CD4-positive, alpha-beta T cell (primary cell): Measurements from ENCODE around the gene PCBP4. TPM values are rescaled to one million over a fixed set of nuclear protein-coding genes. Genes with fewer than 3 reads are reported as not detected.

Experiments
- ATAC-seq: fragments of 200-7000 bp; cut with Tn5 transposase; one replicate; pipeline ENCODE4 v1.10.0; 2022; ENCODE audit warnings: mild to moderate bottlenecking; ENCODE audit not compliant: poor library complexity
- CTCF ChIA-PET: fragments of 350-600 bp; sonication (Branson Sonifier 250); formaldehyde crosslinking; loops from one replicate; lab custom pipeline; 2021; ENCODE audit warnings: antibody characterized with exemption, inconsistent platforms; lab: Charles Lee
- POLR2A ChIA-PET: fragments of 350-600 bp; sonication (Branson Sonifier 250); formaldehyde crosslinking; loops from one replicate; lab custom pipeline; 2021; ENCODE audit warnings: antibody characterized with exemption, inconsistent platforms; lab: Charles Lee
- DNase-seq, 14 experiments: peaks; one replicate each; pipeline ENCODE4 v3.0.0-alpha.2; 2013 to 2020; ENCODE audit warnings: mixed read lengths in 2 of 14
- H3K27ac ChIP-seq, 2 donors: one replicate each; pipeline versions ENCODE4 v1.5.1 to v1.7.0; 2013; ENCODE audit warnings: low read length in 2 of 2, low read depth in 1 of 2, mild to moderate bottlenecking in 1 of 2
- H3K27me3 ChIP-seq, 2 experiments: 1 replicate in 1 of 2; 2 replicates in 1 of 2; pipeline versions ENCODE4 v1.6.1 to v1.7.0; 2013; ENCODE audit warnings: low read length in 2 of 2, control low read depth in 1 of 2, mild to moderate bottlenecking in 1 of 2, moderate library complexity in 1 of 2; ENCODE audit not compliant: insufficient read depth in 2 of 2, control insufficient read depth in 1 of 2
- H3K36me3 ChIP-seq: one replicate; pipeline ENCODE4 v1.6.1; 2013; ENCODE audit warnings: low read length, control low read depth; ENCODE audit not compliant: insufficient read depth
- H3K4me1 ChIP-seq: one replicate; pipeline ENCODE4 v1.6.1; 2013; ENCODE audit warnings: low read length, control low read depth; ENCODE audit not compliant: insufficient read depth
- H3K4me3 ChIP-seq: one replicate; pipeline ENCODE4 v1.5.1; 2013; ENCODE audit warnings: mild to moderate bottlenecking, low read length, moderate library complexity
- H3K9me3 ChIP-seq, 2 experiments: 1 replicate in 1 of 2; 2 replicates in 1 of 2; pipeline versions ENCODE4 v1.6.1 to v1.7.0; 2013; ENCODE audit warnings: low read length in 2 of 2, mild to moderate bottlenecking in 2 of 2, control low read depth in 1 of 2, moderate library complexity in 1 of 2; ENCODE audit not compliant: control insufficient read depth in 1 of 2, insufficient read depth in 1 of 2
- H3K27ac Mint-ChIP-seq: one replicate; pipeline ENCODE4 v1.8.0; 2020; ENCODE audit warnings: mixed read lengths
- H3K27me3 Mint-ChIP-seq: one replicate; pipeline ENCODE4 v1.8.0; 2021; ENCODE audit warnings: mixed read lengths
- H3K36me3 Mint-ChIP-seq: one replicate; pipeline ENCODE4 v1.8.0; 2021; ENCODE audit warnings: low read depth, mixed read lengths
- H3K4me1 Mint-ChIP-seq: one replicate; pipeline ENCODE4 v1.8.0; 2021; ENCODE audit warnings: low read depth, mixed read lengths
- H3K4me3 Mint-ChIP-seq: one replicate; pipeline ENCODE4 v1.8.0; 2020; ENCODE audit warnings: mild to moderate bottlenecking, mixed read lengths
- H3K9me3 Mint-ChIP-seq: one replicate; pipeline ENCODE4 v1.8.0; 2020; ENCODE audit warnings: mixed read lengths
- intact Hi-C, 2 experiments: fragments of 100-400 bp; cut with DNase I in 1 of 2; cut with micrococcal nuclease in 1 of 2; formaldehyde crosslinking; loops; one replicate each; pipeline versions ENCODE4 v1.15.1 to v1.9.0; 2023 to 2025; cut with DNase I, micrococcal nuclease
- total RNA-seq, 174 experiments: library from RNA in 2 of 174; stranded (reverse) in 2 of 174; gene quantifications; one replicate each; pipeline ENCODE4 v1.2.3 and lab custom pipeline; 2021 to 2026
- TF ChIP-seq, protein P1 (sequence below): fragments of 200-600 bp; IDR thresholded peaks from one replicate; pipeline ENCODE4 v1.8.0; 2022; ENCODE audit warnings: antibody characterized with exemption, mild to moderate bottlenecking

PCBP4 gene
- total RNA-seq, 2 experiments from 2014 or later = 14.7 to 16.8 TPM

DNA sequence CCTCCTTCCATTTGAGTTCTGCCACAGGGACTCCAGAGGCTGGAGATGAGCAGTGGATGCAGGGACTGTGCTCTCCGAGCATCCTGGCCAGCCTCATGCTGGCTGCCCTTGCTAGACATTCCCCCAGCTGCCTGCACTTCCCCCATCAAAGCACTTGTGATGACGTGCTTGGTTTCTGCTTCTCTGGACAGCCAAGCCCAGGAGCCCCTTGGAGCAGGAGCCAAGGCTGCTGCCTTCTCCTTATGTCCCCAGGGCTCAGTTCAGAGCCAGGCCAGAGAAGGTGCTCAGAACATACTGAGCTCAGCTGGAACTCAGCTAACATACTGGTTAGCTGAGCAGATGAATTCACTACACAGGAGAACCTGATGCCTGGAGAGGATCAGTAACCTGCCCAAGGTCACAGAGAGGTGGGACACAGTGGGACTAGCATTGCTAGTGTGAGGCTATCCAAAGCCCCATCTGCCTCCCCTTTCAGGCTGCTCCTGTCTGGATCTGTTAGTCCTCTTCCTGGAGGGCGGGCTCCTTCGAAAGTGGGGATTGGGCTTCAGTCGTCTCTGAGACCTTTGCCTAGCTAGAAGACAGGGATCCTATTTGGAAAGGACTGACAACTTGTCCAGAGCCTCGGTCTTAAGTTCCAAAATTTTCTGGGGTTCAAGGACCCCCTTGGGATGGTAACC, 4.3 kb downstream of the PCBP4 start:
- no peak overlapping the region for H3K27ac ChIP-seq
- peaks cover 5% of the 10 kb centered on the region for H3K27me3 Mint-ChIP-seq
- no peaks in the 10 kb centered on the region for H3K9me3 Mint-ChIP-seq
- H3K4me1 Mint-ChIP-seq = peaks cover 15% of the 10 kb centered on the region
- no peaks in the 10 kb centered on the region for H3K9me3 ChIP-seq
- no peak for ATAC-seq
- no peak overlapping the region for H3K27ac Mint-ChIP-seq
- H3K27me3 ChIP-seq = peaks cover 0 to 2% of the 10 kb centered on the region in 2 experiments
- peaks cover 17% of the 10 kb centered on the region for H3K4me1 ChIP-seq
- peaks cover 4% of the 10 kb centered on the region for H3K36me3 Mint-ChIP-seq
- TF ChIP-seq, protein P1, sequence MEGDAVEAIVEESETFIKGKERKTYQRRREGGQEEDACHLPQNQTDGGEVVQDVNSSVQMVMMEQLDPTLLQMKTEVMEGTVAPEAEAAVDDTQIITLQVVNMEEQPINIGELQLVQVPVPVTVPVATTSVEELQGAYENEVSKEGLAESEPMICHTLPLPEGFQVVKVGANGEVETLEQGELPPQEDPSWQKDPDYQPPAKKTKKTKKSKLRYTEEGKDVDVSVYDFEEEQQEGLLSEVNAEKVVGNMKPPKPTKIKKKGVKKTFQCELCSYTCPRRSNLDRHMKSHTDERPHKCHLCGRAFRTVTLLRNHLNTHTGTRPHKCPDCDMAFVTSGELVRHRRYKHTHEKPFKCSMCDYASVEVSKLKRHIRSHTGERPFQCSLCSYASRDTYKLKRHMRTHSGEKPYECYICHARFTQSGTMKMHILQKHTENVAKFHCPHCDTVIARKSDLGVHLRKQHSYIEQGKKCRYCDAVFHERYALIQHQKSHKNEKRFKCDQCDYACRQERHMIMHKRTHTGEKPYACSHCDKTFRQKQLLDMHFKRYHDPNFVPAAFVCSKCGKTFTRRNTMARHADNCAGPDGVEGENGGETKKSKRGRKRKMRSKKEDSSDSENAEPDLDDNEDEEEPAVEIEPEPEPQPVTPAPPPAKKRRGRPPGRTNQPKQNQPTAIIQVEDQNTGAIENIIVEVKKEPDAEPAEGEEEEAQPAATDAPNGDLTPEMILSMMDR = no peak
- DNase-seq = no peak
- CTCF ChIA-PET = interaction anchor here (4.4 kb wide), 1 partner anchor 11 kb away, joined by 14 read pairs; the partner anchor contains the start of genes ABHD14A and ABHD14B
- no peak overlapping the region for H3K4me3 Mint-ChIP-seq
- H3K4me3 ChIP-seq = no peak overlapping the region
- peaks cover 2% of the 10 kb centered on the region for H3K36me3 ChIP-seq
- POLR2A ChIA-PET = no interaction called here
- intact Hi-C loops = no loop called here

GRCh38 chr3:51961602-51962569, 5.4 kb downstream of the PCBP4 start:
- Mint-ChIP-seq H3K36me3 (peaks cover 4% of the 10 kb centered on the region), H3K9me3 (no peaks in the 10 kb centered on the region), H3K4me1 (peaks cover 14% of the 10 kb centered on the region), H3K27me3 (peaks cover 5% of the 10 kb centered on the region), H3K27ac (no peak overlapping the region), H3K4me3 (no peak overlapping the region)
- TF ChIP-seq, protein P1 = no peak
- Histone ChIP-seq H3K27me3 (peaks cover 2 to 4% of the 10 kb centered on the region in 2 experiments), H3K9me3 (no peaks in the 10 kb centered on the region), H3K36me3 (peaks cover 2% of the 10 kb centered on the region), H3K27ac (no peak overlapping the region), H3K4me1 (peaks cover 19% of the 10 kb centered on the region), H3K4me3 (no peak overlapping the region)
- DNase-seq = no peak
- CTCF ChIA-PET = interaction anchor here (4.4 kb wide), 1 partner anchor 12 kb away, joined by 14 read pairs; the partner anchor contains the start of genes ABHD14A and ABHD14B
- no peak for ATAC-seq
- intact Hi-C loops = no loop called here
- POLR2A ChIA-PET = no interaction called here

DNA sequence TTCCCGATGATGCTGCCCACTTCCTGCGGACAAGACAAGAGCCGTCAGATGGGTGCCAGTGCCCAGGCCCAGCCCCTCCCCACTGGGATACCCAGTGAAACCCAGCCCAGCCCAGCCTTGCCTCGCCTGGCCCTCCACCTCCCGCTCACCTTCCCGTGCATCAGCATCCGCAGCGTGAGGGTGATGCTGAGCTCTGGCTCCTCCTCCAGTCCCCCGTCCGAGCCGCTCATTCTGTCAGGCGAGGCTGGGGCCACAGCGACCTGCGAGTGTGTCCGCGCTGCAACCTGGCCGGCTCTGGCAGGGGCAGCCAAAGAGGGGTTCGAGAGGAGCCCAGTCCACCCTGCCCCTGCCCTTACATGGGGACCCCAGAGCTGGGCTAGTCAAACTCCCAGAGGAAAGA, 6.2 kb downstream of the PCBP4 start:
- Mint-ChIP-seq H3K27ac (no peak overlapping the region), H3K36me3 (peaks cover 4% of the 10 kb centered on the region), H3K9me3 (no peaks in the 10 kb centered on the region), H3K27me3 (peaks cover 5% of the 10 kb centered on the region), H3K4me3 (no peak overlapping the region), H3K4me1 (peaks cover 8% of the 10 kb centered on the region)
- Histone ChIP-seq H3K27ac (no peak overlapping the region), H3K36me3 (peaks cover 2% of the 10 kb centered on the region), H3K4me3 (no peak overlapping the region), H3K27me3 (peaks cover 9% of the 10 kb centered on the region in 2 experiments), H3K4me1 (peaks cover 18% of the 10 kb centered on the region), H3K9me3 (no peaks in the 10 kb centered on the region)
- ChIA-PET CTCF (no interaction called here), POLR2A (no interaction called here)
- intact Hi-C loops = no loop called here
- TF ChIP-seq, protein P1 = no peak
- no peak for ATAC-seq
- DNase-seq = no peak
